SK-N-DZ (cell line): ENCODE measurements around the gene TMEM51.
A peak's percentile ranks its signal among the peaks of the same experiment; 100 is the strongest.

Source experiments
- DNase-seq: peaks from one replicate; pipeline ENCODE4 v3.0.0-alpha.2; 2015; ENCODE audit warnings: low spot score

Gene TMEM51

DNA sequence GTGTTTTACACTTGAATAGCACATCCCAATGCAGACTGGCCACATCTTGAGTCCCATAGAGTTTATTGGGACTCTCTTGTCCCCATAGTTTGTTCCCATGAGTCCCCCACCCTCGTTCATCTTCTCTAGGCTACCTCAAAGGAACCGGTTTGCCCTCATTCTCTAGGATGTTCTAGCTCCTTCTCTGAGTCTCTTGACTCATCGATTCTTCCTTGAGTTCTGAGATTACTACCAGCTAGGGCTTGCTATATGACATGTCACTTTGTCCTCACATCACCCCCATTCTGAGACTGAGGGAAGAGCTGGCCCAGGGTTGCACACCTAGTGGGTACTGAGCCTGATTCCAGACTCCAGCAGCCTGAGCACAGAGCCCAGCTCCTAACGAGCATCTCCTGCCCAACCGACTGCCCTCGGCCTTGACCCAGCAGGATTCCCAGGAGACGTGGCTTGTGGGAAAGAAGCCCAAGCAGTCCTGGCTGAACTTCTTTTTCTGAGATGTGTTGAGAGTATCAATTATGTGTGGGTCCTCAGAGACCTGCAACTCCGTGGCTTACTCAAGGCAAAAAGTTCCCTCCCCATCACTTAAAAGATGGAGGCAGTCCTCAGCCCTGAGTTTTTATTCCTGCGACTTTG, 42.0 kb downstream of the TMEM51 start:
- no peak for DNase-seq

- DNase-seq, result no peak
Measured at GRCh38 chr1:15196069-15196468, 42.5 kb downstream of the TMEM51 start.

DNA sequence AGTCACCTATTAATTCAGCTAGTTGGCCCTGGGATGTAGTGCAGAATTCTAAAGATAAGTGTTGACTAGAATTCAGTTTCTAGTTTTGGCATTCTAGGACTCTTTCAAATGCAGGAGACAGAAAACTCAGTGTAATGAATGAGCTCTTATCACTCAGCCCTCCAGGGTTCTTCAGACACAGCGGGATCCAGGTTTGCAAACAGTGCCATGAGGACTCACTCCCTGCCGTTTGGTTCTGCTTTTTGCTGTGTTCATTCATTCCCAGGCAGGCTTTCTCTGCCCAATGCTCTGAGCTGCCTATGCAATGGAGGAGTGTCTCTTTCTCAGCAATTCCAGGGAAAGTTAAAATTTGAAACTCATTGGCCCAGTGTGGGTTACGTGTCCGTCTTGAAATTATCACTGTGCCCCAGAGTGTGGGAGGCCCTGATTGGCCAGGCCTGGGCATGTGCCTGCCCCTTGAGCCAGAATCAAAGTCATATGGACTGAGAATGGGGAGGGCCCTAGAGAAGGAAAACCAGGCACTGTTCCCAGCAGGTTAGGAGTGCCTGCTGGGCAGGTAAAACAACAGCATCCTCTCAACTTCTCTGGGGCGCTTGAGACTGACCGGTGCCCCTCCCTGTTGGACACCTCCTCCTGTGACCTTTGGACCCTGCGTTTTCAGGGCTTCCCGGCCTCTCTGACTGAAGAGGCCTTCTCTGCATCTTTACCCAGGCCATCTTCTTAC, 43.4 kb downstream of the TMEM51 start:
- no peak for DNase-seq

DNA sequence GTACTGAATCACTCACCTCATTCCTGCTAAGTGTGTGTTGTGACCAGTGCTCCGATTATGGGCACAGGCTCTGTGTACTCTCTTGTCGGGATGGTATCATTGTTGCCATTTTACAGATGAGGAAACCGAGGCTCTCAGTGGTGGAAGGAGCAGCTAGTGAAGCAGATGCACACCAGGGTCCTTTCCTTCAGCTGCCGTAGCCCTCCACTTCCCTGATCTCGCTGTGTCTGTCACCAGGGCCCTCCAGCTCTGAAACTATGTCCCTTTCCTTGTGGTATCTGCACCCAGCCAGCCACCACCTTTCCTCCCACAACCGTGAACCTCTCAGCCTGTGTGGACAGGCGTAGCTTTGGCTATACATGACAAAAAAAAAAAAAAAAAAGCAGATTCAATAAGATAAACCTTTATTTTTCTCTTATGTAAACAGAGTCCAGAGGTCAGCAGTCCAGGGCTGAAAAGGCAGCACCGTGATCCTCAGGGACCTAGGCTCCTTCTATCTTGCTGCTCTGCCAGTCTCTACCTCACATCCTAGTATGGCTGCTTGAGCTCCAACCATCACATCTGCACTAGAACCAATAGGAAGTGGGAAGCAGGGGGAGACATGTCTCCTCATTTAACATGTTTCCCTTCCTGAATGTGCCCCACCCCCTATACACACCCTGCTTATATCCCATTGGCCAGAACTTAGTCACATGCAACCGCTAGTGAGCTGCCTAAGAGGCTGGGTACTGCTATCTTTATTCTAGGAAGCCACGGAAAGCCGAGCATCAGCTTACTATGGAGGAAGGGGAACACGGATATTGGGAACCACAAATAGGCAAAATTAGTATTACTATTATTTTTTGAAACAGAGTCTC, 44.3 kb downstream of the TMEM51 start:
- DNase-seq, result no peak

- no peak for DNase-seq
Measured at GRCh38 chr1:15198684-15199083, 45.1 kb downstream of the TMEM51 start.

DNA sequence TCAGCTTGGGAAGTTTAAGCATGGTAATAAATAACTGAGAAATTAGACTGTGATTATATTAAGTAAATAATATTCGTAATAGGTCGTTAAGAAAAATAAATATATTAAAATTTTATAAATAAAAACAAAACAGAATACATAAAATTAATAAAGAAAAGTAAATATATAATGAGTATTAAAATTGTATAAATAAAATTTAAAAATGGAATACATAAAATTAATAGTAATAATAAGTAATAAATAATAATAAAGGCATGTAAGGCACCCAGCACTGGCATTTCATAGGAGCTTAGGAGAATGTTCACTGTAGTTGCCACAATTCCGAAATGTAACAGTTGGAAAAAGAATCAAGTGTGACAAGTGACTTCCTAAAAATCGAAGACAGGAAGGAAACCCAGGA, 47.7 kb downstream of the TMEM51 start:
- no peak for DNase-seq

DNA sequence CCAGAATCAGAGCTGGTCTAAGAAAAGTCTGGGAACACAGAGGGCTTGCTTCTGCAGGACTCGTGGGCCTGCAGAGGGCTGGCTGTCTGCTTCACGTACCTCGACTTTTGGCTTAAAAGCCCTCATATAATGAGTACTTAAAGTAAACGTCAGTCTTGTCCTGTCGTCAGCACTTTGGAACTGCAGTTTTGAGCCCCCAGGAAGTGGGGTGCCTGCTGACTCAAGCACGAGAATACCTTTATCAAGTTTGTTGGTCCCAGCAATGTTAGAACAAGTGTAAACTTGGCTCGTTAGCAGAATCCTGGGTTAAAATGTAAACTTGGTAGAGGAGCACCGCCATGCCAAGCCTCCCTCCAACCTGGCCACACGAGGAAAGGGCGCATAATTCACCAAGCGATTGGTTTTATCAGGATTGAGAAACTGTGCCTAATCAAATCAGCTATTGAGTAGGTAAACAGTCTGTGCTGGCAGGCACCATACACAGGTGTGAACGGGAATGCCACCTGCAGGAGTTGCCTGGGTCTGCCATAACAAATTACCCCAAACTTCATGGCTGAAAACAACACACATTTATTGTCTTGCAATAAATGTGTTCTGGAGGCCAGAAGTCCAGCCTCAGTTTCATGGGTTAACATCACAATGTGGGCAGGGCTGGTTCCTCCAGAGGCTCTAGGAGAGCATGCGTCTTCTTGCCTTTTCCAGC, 48.5 kb downstream of the TMEM51 start:
- DNase-seq, result no peak

- no peak for DNase-seq
Measured at GRCh38 chr1:15204931-15205330, 51.4 kb downstream of the TMEM51 start.

DNA sequence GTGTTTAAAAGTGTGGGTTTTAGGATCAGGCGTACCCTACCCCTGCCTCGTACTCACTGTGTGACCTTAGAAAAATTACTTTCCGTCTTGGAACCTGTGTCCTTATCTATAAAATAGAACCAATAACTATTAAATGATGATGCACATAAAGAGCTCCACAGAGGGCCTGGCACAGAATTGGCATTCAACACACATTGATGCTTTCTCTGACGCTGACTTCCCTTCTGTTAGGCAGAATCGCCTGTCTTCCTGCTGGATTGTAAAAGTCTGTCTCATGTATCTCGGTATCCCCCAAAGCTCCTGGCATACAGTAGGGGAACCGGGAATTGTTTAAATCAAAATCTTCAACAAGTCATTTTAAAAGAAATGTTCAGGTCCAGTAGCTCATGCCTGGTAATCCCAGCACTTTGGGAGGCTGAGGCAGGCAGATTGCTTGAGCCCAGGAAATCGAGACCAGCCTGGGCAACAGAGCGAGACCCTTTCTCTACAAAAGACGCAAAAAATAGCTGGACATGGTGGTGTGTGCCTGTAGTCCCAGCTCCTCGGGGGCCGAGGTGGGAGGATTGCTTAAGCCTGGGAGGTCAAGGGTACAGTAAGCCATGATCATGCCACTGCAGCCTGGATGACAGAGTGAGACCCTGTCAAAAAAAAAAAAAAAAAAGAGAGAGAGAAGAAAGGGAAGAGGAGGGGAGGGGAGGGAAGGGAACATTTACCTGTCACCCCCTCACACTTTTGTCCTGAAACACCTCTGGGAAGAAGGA, 52.2 kb downstream of the TMEM51 start:
- DNase-seq, result no peak

DNA sequence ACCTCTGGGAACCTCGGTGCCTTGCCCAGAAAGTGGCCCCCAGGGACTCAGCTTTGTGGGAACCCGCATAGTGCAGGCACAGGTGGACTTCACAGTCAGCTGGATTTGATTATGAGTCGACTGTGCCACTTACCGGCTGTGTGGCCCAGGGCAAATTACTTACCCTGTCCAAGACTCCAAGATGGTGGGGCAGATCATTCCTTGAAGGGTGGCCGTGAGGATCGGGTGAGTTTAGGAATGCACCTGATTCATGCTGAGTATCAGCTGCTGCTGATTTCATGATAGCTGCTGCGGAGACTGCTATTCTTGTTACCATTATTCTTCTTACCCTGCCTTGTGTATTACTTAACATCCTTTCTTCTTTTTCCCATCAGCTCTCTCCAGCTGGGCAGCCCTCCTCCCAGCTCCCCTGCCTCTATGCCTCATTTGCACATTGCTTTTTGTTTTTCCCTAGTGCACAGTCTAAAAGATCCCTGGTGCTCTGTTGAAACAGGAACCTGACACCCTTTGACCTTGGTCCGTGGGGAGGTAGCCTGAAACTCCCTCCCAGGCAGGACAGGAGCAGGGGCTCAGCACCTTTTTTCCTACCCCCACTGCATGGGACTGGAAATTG, 53.0 kb downstream of the TMEM51 start:
- no peak for DNase-seq

- DNase-seq, result no peak
Measured at GRCh38 chr1:15207031-15207828, 53.7 kb downstream of the TMEM51 start.

GRCh38 chr1:15207829-15208429, 54.4 kb downstream of the TMEM51 start:
- DNase-seq, result no peak

- no peak for DNase-seq
Measured at GRCh38 chr1:15210651-15211375, 57.3 kb downstream of the TMEM51 start.

DNA sequence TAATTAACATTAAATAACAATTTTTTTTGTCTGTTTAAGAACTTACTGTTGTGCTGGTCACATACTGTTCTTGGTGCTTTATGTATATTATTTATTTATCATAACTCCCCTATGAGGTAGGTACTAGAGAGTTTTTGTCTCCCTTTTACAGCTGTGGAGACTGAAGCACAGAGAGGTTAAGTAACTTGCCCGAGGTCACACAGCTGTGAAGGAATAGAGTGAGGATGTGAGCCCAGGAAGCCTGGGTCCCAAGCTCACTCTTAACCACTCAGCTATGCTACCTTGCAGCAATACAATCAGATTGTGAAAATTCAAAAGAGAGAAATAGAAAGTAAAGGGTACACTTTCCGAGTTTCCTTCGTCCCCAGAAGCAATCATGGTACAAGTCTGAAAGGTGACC, 57.9 kb downstream of the TMEM51 start:
- DNase-seq, result no peak

DNA sequence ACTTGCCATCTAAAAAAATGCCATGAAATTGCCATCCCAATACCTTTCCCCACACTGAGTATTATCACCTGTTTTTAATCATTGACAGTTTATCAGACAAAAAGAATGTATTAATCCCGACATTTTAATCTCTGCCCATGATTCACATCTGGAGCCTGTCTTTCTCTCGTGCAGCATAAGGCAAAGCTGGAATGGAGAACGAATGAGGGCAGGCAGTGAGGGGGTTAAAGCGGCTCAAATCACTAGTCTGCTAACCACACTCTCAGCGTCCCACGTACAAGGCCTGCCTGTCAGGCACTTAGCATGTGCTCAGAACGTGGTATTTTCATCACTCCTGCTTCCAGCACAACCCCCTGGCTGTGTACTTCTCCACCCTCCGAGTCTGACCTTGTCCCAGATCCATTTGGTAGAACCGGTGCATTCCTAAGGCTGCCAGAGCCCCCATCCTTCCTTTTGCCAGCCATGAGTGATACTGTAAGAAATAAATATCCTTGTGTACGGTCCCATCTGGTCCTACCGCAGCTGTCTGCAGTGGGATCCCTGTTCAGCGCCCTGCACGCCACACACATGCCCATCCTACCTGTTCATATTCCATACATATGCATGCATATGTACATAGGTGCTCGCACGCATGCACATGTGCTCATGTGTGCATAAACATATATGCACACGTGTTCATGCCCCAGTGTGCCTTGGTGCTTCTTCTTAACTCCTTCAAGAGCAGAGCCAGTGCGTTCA, 58.8 kb downstream of the TMEM51 start:
- DNase-seq, result no peak

DNA sequence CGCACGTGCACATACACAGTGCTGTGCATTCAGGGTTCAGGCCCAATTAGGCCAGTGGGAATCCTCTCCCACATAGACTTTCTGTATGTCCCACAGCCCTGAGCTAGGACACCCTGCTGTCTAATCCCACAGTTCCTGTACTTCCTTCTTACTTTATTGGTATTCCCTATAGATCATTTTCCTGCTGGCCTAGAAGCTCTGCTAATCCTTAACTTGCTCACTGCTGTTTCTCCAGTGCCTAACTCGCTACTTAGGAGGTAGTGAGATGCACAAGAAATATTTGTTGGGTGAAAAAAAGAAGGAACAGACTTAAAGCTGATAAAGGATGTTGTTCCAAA, 59.4 kb downstream of the TMEM51 start:
- no peak for DNase-seq

GRCh38 chr1:15213341-15213821, 59.8 kb downstream of the TMEM51 start:
- no peak for DNase-seq

GRCh38 chr1:15214527-15214926, 61.0 kb downstream of the TMEM51 start:
- DNase-seq, result peak; percentile 84
